OCI-LY3 (cell line): Measurements from ENCODE around the gene DHRSX.

ENCODE experiments used
- CTCF ChIP-seq: fragments of 200-600, 300-600 bp; sonication (generic); IDR thresholded peaks from 2 replicates; pipeline ENCODE4 v1.5.1; 2014; ENCODE audit warnings: antibody characterized with exemption, low read length, low read depth
- EZH2phosphoT487 ChIP-seq: fragments of 200-600 bp; shearing (Covaris generic); IDR thresholded peaks from 2 replicates; pipeline ENCODE4 v1.6.1; 2018; ENCODE audit warnings: antibody characterized with exemption, mixed run types, low read depth

- TF ChIP-seq EZH2phosphoT487: no peak
- TF ChIP-seq CTCF: no peak
Measured at GRCh38 chrX:2406891-2407518, 93.8 kb downstream of the DHRSX start.
